HepG2 (cell line): ENCODE measurements around the gene ENO4.

ENCODE experiments used
- BCL3 ChIP-seq: sonication (generic); formaldehyde crosslinking; IDR thresholded peaks from 2 replicates; pipeline ENCODE4 v1.5.1; 2020; ENCODE audit warnings: mild to moderate bottlenecking, missing genetic modification reagents, moderate library complexity
- EP300 ChIP-seq, 3 experiments: sonication (generic) in 1 of 3; formaldehyde crosslinking in 1 of 3; IDR thresholded peaks; 2 replicates each; pipeline versions ENCODE4 v1.5.1 to v1.6.1; 2011 to 2020; ENCODE audit warnings: low read depth in 2 of 3, low read length in 2 of 3, borderline replicate concordance in 1 of 3, improper control_type of control experiment in 1 of 3, mild to moderate bottlenecking in 1 of 3, missing genetic modification reagents in 1 of 3, moderate library complexity in 1 of 3
- EZH2 ChIP-seq: conservative IDR thresholded peaks from 2 replicates; pipeline ENCODE4 v1.6.1; 2012; ENCODE audit warnings: mild to moderate bottlenecking, low read depth, low read length, moderate library complexity
- GABPA ChIP-seq, 2 experiments: IDR thresholded peaks; 2 replicates each; pipeline ENCODE4 v1.6.1; 2011 to 2016; ENCODE audit warnings: low read depth in 2 of 2, low read length in 1 of 2, missing biosample characterization in 1 of 2, missing genetic modification characterization in 1 of 2
- POLR2AphosphoS5 ChIP-seq: IDR thresholded peaks from 2 replicates; pipeline ENCODE4 v1.6.1; 2012; ENCODE audit warnings: low read depth, low read length
- PRDM4 ChIP-seq: sonication (generic); formaldehyde crosslinking; IDR thresholded peaks from 2 replicates; pipeline ENCODE4 v1.9.0; 2021; ENCODE audit warnings: missing genetic modification reagents, borderline replicate concordance
- PRMT3 ChIP-seq: sonication (generic); formaldehyde crosslinking; IDR thresholded peaks from 2 replicates; pipeline ENCODE4 v1.8.1; 2022; ENCODE audit warnings: low read depth, mild to moderate bottlenecking, moderate library complexity, missing genetic modification reagents, borderline replicate concordance
- RFX5 ChIP-seq: IDR thresholded peaks from 2 replicates; pipeline ENCODE4 v1.6.1; 2011; ENCODE audit warnings: low read depth, low read length, improper control_type of control experiment
- SUZ12 ChIP-seq: fragments of 150-350 bp; IDR thresholded peaks from 2 replicates; pipeline ENCODE4 v1.6.1; 2014; ENCODE audit warnings: low read depth, low read length
- TARDBP ChIP-seq: sonication (generic); formaldehyde crosslinking; IDR thresholded peaks from 2 replicates; pipeline ENCODE4 v1.8.0; 2022; ENCODE audit warnings: mild to moderate bottlenecking, missing genetic modification reagents
- USF2 ChIP-seq, 2 experiments: sonication (generic) in 1 of 2; formaldehyde crosslinking in 1 of 2; IDR thresholded peaks; 2 replicates each; pipeline versions ENCODE4 v1.5.1 to v1.6.1; 2011 to 2020; ENCODE audit warnings: borderline replicate concordance in 1 of 2, low read depth in 1 of 2, low read length in 1 of 2, mild to moderate bottlenecking in 1 of 2, missing genetic modification reagents in 1 of 2, moderate library complexity in 1 of 2
- ZSCAN29 ChIP-seq: sonication (generic); formaldehyde crosslinking; conservative IDR thresholded peaks from 2 replicates; pipeline ENCODE4 v1.4.0; 2020; ENCODE audit warnings: mild to moderate bottlenecking, missing genetic modification reagents
- TF ChIP-seq, protein P1 (sequence below): sonication (generic); formaldehyde crosslinking; IDR thresholded peaks from 2 replicates; pipeline ENCODE4 v1.5.0; 2020; ENCODE audit warnings: mild to moderate bottlenecking, missing genetic modification reagents, moderate library complexity
- TF ChIP-seq, protein P2 (sequence below), 2 experiments: IDR thresholded peaks; 2 replicates each; pipeline ENCODE4 v1.6.1; 2011 to 2012; ENCODE audit warnings: low read length in 2 of 2, borderline replicate concordance in 1 of 2, low read depth in 1 of 2, mild to moderate bottlenecking in 1 of 2, moderate library complexity in 1 of 2

GRCh38 chr10:116919164-116919563, 69.9 kb downstream of the ENO4 start:
- TF ChIP-seq, protein P1, sequence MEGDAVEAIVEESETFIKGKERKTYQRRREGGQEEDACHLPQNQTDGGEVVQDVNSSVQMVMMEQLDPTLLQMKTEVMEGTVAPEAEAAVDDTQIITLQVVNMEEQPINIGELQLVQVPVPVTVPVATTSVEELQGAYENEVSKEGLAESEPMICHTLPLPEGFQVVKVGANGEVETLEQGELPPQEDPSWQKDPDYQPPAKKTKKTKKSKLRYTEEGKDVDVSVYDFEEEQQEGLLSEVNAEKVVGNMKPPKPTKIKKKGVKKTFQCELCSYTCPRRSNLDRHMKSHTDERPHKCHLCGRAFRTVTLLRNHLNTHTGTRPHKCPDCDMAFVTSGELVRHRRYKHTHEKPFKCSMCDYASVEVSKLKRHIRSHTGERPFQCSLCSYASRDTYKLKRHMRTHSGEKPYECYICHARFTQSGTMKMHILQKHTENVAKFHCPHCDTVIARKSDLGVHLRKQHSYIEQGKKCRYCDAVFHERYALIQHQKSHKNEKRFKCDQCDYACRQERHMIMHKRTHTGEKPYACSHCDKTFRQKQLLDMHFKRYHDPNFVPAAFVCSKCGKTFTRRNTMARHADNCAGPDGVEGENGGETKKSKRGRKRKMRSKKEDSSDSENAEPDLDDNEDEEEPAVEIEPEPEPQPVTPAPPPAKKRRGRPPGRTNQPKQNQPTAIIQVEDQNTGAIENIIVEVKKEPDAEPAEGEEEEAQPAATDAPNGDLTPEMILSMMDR (CRISPR knock-in tag), result no peak
- TF ChIP-seq GABPA (IDR thresholded peaks at IDR 0.05; ENCODE audit: low read depth, low read length) (no peak), GABPA (CRISPR knock-in tag; IDR thresholded peaks at IDR 0.05; ENCODE audit: low read depth) (no peak), EP300 (IDR thresholded peaks at IDR 0.05; ENCODE audit: low read depth in 2 of 2, low read length in 2 of 2) (no peak), EP300 (CRISPR knock-in tag; IDR thresholded peaks at IDR 0.05; ENCODE audit: borderline replicate concordance) (no peak), RFX5 (no peak), SUZ12 (no peak), ZSCAN29 (CRISPR knock-in tag) (no peak), POLR2AphosphoS5 (no peak), PRDM4 (no peak), BCL3 (CRISPR knock-in tag) (no peak), PRMT3 (no peak), USF2 (IDR thresholded peaks at IDR 0.05; ENCODE audit: low read depth, low read length) (no peak), USF2 (CRISPR knock-in tag; IDR thresholded peaks at IDR 0.05; ENCODE audit: borderline replicate concordance) (no peak), EZH2 (no peak), TARDBP (no peak)
- TF ChIP-seq, protein P2, sequence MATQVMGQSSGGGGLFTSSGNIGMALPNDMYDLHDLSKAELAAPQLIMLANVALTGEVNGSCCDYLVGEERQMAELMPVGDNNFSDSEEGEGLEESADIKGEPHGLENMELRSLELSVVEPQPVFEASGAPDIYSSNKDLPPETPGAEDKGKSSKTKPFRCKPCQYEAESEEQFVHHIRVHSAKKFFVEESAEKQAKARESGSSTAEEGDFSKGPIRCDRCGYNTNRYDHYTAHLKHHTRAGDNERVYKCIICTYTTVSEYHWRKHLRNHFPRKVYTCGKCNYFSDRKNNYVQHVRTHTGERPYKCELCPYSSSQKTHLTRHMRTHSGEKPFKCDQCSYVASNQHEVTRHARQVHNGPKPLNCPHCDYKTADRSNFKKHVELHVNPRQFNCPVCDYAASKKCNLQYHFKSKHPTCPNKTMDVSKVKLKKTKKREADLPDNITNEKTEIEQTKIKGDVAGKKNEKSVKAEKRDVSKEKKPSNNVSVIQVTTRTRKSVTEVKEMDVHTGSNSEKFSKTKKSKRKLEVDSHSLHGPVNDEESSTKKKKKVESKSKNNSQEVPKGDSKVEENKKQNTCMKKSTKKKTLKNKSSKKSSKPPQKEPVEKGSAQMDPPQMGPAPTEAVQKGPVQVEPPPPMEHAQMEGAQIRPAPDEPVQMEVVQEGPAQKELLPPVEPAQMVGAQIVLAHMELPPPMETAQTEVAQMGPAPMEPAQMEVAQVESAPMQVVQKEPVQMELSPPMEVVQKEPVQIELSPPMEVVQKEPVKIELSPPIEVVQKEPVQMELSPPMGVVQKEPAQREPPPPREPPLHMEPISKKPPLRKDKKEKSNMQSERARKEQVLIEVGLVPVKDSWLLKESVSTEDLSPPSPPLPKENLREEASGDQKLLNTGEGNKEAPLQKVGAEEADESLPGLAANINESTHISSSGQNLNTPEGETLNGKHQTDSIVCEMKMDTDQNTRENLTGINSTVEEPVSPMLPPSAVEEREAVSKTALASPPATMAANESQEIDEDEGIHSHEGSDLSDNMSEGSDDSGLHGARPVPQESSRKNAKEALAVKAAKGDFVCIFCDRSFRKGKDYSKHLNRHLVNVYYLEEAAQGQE (IDR thresholded peaks at IDR 0.05; ENCODE audit: borderline replicate concordance in 1 of 2, low read depth in 1 of 2, low read length in 2 of 2), result no peak
